ENCODE measurements around the gene RNF111. TPM values are rescaled to one million over a fixed set of nuclear protein-coding genes. Genes with fewer than 3 reads are reported as not detected.
"Not testable (repeated sequence)": the region's sequence is repeated elsewhere in the genome, so short reads cannot be mapped to it uniquely, and the experiment has no call there.

The RNF111 gene
- total RNA-seq, 1 experiment from 2014 or later, result 20.9 TPM

DNA sequence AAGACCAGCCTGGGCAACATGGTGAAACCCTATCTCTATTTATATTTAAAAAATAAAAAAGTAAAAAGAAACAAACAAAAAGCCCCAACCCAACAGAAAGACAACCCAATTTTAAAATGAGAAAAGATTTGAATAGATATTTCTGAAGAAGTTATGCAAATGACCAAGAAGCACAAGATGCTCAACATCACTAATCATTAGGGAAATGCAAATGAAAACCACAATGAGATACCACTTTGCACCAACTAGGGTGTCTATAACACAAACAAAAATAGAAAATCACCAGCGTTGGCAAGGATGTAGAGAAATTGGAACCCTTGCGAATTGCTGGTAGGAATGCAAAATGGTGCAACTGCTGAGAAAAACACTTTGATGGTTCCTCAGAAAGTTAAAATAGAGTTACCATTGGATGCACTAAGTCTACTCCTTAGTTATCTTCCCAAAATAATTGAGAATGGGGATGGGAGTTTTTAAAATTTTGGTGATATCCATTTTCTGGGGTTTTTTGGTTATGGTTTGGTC is 71.7 kb downstream of the RNF111 start:
- no peak for DNase-seq (ENCODE audit: low read depth)

DNA sequence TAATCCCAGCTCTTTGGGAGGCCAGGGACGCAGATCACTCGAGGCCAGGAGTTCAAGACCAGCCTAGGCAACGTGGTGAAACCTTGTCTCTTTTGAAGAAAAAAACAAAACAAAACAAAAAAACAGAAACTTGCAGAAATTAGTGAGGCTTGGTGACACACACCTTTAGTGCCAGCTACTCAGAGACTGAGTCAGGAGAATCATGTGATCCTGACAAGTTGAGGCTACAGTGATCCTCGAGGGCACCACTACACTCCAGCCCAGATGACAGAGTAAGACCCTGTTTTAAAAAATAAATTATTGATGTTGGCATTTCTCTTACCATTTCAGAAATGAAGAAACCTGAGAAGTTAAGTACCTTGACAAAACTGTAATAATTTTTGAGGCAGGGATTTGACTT is 72.9 kb downstream of the RNF111 start:
- DNase-seq (ENCODE audit: low read depth), result no peak

DNA sequence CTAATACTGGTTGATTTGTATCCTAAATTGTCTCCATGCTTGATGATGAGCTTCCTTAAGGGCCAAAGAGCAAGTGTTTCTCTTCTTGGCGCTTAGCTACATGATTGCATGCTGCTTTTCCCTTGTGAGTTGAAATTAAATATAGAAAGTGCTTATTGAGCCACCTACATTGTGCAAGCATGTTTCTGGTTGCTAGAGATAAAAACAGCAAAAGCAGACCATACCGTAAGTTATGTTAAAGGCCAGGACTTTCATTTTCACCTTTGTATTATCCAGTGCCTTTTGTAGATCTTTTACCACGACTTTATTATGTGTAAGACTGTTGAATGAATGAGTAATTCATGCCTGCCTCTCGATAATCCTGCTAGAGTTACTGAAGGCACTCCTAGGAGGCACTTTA is 75.6 kb downstream of the RNF111 start:
- no peak for DNase-seq (ENCODE audit: low read depth)

DNA sequence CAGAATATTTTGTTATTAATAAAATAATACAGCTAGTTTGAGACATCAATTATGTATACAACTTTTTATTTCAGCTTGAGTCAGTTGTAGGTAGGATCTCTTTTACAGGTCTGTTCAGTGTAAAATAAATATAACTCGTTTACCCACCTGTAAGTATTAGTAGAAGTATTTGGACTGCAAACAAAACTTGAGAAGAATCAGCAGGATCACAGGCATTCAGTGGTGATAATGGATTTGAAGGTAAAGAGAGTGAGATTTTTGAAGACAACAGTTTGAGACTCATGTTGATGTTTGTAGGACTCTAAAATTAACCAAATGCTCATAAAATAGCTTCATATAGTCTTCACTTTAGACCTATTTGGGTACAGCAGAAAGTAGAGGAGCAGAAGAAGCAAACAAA is 82.0 kb downstream of the RNF111 start:
- DNase-seq (ENCODE audit: low read depth), result no peak

DNA sequence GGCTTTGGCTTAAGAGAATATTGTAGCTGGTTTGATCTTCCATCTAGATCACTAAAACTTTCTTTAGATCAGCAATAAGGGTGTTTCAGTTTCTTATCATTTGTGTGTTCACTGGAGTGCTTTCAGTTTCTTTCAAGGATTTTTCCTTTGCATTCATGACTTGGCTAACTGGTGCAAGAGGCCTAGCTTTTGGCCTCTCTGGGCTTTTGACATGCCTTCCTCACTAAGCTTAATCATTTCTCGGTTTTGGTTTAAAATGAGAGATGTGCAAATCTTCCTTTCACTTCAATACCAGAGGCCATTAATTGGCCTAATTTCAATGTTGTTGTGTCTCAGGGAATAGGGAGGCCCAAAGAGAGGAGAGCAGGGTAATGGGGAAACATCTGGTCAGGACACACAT is 87.1 kb downstream of the RNF111 start:
- DNase-seq (ENCODE audit: low read depth), result no peak

DNA sequence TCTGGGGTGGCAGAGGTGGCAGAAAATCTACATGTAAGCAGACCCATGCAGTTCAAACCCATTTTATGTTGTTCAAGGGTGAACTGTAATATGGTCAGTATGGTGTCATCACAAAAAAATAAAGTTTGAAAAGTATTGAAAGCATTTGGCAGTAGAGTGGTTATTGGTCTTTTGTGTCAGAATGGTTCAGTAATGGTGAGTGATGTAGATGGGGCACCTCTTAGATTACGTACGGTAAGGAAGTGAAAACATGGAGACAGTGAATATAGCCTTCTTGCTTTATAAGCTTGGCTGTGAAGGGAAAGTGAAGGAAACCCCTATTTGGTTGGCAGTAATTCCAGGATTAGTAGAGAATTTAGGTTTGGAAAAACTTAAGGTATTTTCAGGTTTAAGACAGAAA is 100.3 kb downstream of the RNF111 start:
- DNase-seq (ENCODE audit: low read depth), result no peak

DNA sequence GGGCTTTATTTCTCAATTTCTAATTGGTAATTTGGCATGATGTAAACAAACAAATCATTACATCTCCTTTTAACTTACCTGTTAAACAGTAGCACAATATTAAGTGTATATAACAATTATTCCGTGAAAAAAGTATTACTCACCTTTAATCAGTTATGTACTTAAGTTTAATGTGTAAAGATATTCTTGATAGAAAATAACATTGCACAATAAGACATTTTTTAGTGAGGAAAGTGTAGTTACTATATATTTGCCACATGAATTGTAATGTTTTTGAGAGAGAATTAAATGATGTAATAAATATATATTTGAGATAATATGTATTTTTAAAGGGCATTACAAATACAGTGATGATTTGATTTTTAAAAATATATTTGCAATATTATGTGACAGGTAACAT is 106.6 kb downstream of the RNF111 start:
- DNase-seq (ENCODE audit: low read depth), result no peak

DNA sequence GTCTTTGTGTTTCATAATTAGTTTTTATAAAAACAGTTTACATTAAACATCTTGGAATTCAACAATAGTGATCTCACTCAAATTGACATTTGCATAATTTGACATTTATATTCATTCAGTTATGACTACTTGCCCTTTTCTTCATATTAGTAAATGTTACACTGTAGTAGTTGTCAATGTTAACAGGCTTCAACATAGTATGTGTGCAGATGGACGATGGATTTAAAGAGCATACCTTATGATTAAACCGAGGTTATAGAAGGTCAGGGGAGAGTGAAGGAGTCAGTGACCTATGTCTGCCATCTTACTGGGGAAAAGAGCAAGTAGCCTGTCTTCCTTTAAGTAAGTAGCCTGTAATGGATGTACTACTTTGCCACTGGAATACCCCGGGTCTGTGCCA is 109.0 kb downstream of the RNF111 start:
- DNase-seq (ENCODE audit: low read depth), result no peak

DNA sequence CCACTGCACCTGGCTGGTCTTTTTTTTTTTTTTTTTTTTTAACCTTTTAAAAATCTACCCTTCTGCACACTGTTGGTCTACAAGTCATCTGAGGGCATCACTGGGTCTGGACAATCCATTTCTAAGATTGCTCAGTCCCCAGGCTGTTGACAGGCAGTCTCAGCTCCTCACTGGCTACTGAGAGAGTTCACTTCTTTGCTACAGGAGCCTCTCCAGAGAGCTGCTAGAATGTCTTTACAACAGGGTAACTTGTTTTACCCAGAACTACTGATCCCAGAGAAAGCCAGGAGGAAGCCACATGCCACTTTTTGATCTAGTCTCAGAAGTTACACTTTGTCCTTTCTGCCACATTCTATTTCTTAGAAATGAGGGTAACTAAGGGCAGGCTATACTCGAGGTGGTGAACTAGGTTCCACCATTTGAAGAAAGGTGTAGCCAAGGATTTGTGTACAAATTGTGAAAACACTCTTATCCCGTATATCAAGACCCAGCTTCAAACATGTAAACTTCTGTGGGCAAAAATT is 111.8 kb downstream of the RNF111 start:
- DNase-seq (ENCODE audit: low read depth), result no peak

DNA sequence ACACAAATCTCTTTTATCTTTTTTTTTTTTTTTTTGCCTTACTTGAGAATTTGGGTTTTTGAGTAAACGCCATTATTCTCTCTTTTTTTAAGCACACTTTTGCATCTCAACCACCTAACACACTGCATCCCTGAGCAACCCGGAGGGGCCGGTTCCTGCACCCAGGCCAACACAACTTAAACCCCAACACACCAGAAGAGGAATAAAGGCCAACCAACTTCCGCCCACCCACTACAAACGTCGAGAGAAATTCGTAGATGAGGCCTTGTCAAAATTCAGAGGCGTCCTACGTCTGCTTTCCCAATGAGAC is 117.1 kb downstream of the RNF111 start:
- DNase-seq (ENCODE audit: low read depth), result no peak

DNA sequence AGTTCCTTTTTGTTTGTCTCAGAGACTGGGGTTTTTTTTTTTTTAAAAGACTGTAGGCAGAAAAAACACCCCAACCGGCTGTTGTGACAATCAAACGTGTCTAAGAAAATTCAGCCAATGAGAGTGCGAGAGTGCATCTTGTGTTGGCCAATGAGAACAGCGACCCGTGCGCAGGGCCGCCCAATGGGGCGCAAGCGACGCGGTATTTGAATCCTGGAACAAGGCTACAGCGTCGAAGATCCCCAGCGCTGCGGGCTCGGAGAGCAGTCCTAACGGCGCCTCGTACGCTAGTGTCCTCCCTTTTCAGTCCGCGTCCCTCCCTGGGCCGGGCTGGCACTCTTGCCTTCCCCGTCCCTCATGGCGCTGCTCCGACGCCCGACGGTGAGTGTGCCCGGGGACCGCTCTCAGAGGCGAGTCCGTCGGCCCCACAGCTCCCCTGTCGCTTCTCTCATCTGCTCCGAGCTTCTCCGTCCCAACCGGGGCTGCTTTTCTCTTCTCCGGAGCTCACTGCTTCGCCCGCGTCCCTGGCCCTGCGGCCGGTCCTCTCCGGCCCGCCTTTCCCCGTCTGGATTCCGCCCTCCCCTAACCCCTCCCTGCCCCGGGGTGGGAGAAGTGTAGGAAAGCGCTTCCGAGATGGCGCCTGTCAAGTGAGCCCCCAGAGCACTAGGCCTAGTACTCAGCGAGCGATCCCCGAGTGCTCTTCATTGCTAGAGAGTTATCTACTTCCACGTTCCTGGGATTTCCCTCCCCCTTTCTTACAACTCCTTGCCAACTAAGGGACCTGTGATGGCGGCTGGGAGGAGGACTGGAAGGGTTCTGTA is 117.7 kb downstream of the RNF111 start, which contains the start of gene CCNB2:
Gene CCNB2, plus strand, starts transcription at position 235 of the 821 bp plus-strand sequence. Its CDS starts 123 bp downstream, at position 358.
- peak; percentile 95 for DNase-seq (ENCODE audit: low read depth)

DNA sequence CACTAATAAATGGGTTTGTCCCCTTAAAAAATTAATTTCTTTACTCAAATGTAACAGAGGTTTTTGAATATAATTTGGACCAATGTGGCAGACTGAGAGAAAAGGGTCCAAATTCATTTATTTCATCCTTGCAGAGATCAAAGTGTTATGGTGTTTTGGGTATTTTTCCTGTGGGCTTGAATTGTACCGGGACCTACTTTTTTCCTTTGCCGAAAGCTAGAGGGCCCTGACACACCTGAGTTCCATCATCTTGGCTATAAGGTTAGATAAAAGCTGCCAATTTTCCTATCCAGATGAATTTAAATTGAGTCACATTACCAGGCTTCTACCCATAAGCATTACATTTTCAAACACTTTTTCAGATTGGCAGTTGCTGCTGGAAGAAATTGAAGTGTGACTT is 118.4 kb downstream of the RNF111 start:
- DNase-seq (ENCODE audit: low read depth), result peak; percentile 15

DNA sequence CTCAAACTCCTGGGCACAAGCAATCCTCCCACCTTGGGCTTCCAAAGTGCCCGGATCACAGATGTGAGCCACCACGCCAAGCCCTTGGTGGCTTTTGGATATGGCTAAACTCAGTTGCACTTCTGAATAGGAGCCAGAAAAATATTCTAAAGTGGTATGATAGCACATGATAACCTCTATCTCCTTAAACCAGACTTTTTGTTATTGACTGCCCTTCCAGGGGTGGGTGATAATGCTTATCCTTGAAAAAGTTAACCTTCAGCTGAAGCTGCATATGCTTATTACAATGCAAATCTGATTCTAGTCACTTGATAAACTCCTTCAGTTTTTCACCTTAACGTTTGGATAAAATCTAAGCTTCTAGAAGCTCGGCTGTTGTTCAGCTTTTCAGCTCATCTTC is 123.8 kb downstream of the RNF111 start:
- DNase-seq (ENCODE audit: low read depth), result no peak

DNA sequence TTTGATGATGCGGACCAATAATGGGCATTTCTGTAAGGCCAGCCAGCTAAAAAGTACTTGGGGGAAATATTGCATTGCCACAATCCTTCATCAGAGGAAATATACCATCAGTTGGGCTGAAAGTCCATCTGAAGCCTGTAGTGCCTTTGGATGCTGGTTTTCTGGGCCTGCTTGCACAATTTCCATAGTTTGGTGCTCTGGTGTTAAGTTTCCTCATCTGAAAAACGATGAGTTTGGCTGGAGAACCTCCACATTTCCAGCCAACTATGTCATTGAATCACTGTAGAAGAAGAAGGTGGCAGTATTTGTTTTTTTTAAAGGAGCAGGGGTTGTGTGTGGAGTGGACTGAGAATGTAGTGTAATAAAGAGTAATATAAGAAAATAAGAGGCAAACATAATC is 127.6 kb downstream of the RNF111 start:
- DNase-seq (ENCODE audit: low read depth), result no peak

DNA sequence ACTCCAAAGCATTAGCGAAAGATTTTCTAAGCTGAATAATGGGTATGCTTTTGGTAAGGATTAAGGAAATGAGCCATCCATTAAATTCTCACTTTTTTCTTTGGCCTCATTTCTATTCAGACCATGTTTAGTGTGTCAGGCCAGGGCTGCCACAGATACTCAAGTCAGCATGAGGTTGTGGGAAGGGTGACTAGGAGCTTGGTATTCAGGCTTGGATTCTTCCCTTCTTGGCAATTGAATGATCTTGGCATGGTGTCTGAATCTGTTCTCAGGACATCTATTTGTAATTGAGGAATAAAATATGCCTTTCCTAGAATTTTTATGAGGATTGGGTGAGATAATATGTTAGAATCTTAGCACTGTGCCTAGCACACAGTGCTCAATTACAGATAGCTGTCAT is 128.7 kb downstream of the RNF111 start:
- no peak for DNase-seq (ENCODE audit: low read depth)

DNA sequence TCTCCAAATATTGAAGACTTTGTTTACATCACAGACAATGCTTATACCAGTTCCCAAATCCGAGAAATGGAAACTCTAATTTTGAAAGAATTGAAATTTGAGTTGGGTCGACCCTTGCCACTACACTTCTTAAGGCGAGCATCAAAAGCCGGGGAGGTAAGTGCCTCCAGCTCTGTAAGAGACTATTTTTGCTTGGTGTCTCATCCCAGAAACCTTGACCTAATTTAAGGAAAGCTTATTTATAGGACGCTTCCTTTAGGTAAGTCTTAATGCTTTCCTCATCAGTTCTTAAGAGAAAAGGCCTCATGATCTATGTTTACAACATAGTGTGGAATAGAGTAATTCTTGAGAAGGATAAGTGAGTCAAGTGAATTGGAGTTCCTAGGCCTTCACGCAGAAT is 129.3 kb downstream of the RNF111 start:
- DNase-seq (ENCODE audit: low read depth), result no peak

DNA sequence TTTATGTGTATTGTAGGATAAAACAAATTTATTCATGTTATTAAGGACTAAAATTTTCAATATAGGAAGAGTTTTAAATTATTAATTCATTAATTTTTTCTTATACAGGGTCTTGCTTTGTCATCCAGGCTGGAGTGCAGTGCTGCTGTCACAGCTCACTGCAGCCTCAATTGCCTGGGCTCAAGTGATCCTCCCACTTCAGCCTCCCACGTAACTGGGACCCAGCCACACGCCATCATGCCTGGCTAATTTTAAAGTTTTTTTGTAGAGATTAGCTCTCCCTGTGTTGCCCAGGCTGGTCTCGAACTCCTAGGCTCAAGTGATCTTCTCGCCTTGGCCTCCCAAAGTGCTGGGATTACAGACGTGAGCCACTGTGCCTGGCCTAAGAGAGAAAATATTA is 132.2 kb downstream of the RNF111 start:
- DNase-seq (ENCODE audit: low read depth), result no peak

DNA sequence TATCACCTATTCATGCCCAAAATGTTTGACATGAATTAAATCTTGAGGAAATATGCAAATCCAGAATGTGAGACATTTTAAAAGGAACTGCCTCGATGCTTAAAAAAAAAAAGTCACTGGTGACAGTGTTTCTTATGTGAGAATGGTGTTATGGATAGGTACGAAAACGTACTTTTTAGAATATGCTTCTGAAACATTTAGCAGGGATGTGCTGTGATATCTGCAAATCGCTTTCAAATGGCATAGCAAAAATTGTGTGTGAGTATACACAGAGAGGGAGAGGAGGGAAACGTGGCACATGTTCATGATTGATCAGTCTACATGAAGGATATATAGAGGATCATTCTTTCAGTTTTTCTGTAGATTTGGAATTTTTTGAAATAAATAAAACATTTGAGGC is 133.5 kb downstream of the RNF111 start:
- DNase-seq (ENCODE audit: low read depth), result no peak

DNA sequence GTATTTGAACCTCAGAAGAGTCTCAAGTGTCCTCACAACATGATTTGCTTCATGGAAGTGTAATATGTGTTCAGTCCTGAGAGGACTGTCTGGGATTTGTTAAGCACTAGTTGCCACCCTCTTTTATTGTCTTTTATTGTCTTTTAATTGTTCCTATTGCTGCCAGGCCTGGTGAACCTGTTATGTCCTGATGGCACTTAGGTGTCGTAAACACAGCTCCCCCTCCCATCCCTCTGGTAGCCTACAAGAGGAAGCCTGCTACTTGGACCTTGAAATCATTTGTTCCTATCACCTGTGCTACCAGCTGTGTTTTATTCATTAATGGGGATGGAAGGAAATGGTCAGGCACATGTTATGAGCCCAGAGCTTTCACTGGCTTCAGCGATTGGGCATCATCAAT is 136.8 kb downstream of the RNF111 start:
- no peak for DNase-seq (ENCODE audit: low read depth)

DNA sequence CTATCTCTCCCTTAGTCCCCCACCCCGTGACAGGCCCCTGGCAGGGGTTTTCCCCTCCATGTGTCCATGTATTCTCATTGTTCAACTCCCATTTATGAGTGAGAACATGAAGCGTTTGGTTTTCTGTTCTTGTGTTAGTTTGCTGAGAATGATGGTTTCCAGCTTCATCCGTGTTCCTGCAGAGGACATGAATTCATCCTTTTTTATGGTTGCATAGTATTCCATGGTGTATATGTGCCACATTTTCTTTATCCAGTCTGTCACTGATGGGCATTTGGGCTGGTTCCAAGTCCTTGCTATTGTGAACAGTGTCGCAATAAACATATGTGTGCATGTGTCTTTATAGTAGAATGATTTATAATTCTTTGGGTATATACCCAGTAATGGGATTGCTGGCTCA is 138.2 kb downstream of the RNF111 start:
- DNase-seq (ENCODE audit: low read depth), result not testable (repeated sequence)

DNA sequence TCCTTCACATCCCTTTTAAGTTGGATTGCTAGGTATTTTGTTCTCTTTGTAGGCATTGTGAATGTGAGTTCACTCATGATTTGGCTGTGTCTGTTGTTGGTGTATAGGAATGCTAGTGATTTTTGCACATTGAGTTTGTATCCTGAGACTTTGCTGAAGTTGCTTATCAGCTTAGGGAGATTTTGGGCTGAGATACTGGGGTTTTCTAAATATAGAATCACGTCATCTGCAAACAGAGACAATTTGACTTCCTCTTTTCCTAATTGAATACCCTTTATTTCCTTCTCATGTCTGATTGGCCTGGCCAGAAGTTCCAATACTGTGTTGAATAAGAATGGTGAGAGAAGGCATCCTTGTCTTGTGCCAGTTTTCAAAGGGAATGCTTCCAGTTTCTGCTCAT is 139.8 kb downstream of the RNF111 start:
- DNase-seq (ENCODE audit: low read depth), result not testable (repeated sequence)

DNA sequence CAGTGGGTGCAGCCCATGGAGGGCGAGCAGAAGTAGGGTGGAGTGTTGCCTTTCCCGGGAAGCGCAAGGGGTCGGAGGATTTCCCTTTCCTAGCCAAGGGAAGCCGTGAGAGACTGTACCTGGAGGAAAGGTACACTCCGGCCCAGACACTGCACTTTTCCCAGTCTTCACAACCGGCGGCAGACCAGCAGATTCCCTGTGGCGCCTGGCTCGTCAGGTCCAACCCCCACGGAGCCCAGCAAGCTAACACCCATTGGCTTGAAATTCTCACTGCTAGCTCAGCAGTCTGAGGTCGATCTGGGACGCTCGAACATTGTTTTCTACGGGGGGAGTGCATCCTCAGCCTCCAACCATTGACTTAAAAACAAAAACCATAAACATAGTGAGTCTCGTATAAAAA is 144.0 kb downstream of the RNF111 start:
- no peak for DNase-seq (ENCODE audit: low read depth)

DNA sequence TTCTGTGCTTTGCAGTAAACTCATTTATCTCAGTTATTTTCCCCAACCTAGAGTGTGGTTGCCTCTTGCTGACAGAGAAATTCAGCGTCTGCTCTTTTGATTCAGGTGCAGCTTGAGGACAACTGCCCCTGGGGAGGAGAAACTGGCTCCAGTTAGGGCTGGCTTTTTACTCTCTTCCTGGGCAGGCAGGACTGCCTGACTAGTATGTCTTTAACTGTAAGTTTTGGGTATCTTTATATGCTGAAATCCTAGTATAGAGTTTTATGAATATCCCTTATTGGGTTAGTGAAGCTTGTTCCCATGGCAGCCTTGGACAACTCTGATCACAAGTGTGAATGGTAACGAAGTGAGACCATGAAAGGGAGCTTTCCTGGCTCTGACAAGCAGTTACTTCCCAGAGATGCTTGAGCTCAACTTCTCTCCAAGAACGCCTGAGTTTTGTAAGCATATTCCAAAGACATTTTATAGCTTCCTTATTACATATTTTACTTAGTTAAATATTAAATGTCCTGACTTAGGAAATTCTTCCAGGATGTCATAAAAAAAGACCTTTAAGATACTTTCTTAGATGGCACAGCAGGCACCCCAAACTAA is 144.6 kb downstream of the RNF111 start:
- DNase-seq (ENCODE audit: low read depth), result no peak

All from M059J (cell line).